Mucosa of stomach (tissue), 1 donor: ENCODE measurements around the gene AUTS2.

ENCODE experiments used
- H3K27me3 ChIP-seq: one replicate; pipeline ENCODE4 v1.7.0; 2013; ENCODE audit warnings: mild to moderate bottlenecking, low read length; ENCODE audit not compliant: control insufficient read depth, insufficient read depth
- H3K36me3 ChIP-seq: one replicate; pipeline ENCODE4 v1.7.0; 2013; ENCODE audit warnings: low read length; ENCODE audit not compliant: control insufficient read depth, insufficient read depth
- H3K4me1 ChIP-seq: one replicate; pipeline ENCODE4 v1.7.0; 2013; ENCODE audit warnings: mild to moderate bottlenecking, low read length; ENCODE audit not compliant: control insufficient read depth, insufficient read depth
- H3K4me3 ChIP-seq: one replicate; pipeline ENCODE4 v1.7.0; 2013; ENCODE audit warnings: low read length
- H3K9ac ChIP-seq: one replicate; pipeline ENCODE4 v1.7.0; 2013; ENCODE audit warnings: mild to moderate bottlenecking, low read length, moderate library complexity
- H3K9me3 ChIP-seq: one replicate; pipeline ENCODE4 v1.7.0; 2013; ENCODE audit warnings: mild to moderate bottlenecking, low read length, moderate library complexity; ENCODE audit not compliant: control insufficient read depth
- donor health status: Pancreatic carcinoma.

AUTS2 gene

DNA sequence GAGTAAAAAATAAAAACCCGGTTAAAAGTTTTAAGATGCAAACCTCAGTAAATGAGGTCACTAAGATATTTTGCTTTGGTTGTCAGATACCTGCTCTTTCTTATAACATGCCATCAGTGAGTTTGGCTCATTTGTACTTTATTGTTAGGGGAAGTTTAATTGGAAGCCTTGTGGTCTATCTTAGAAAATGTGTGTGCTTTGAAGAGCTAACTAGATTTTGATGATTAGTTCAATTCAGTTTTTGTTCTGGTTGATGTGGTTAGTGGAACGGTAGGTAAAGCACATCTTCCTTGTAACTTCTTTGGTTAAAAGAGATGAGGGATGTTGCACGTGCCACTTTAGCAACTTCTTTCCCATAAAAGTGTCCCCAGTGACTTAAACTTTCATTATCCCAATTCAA, 1180.3 kb downstream of the AUTS2 start:
- Histone ChIP-seq H3K9ac (no peak overlapping the region), H3K4me1 (no peaks in the 10 kb centered on the region), H3K36me3 (no peaks in the 10 kb centered on the region), H3K9me3 (no peaks in the 10 kb centered on the region), H3K27me3 (no peaks in the 10 kb centered on the region), H3K4me3 (no peak overlapping the region)

GRCh38 chr7:70779321-70779720, 1181.0 kb downstream of the AUTS2 start:
- H3K27me3 ChIP-seq, result no peaks in the 10 kb centered on the region
- H3K36me3 ChIP-seq, result no peaks in the 10 kb centered on the region
- no peaks in the 10 kb centered on the region for H3K9me3 ChIP-seq
- H3K9ac ChIP-seq, result no peak overlapping the region
- H3K4me3 ChIP-seq, result no peak overlapping the region
- H3K4me1 ChIP-seq, result no peaks in the 10 kb centered on the region

GRCh38 chr7:70781922-70782311, 1183.6 kb downstream of the AUTS2 start:
- Histone ChIP-seq H3K9ac (no peak overlapping the region), H3K27me3 (no peaks in the 10 kb centered on the region), H3K4me3 (no peak overlapping the region), H3K9me3 (no peaks in the 10 kb centered on the region), H3K4me1 (no peaks in the 10 kb centered on the region), H3K36me3 (no peaks in the 10 kb centered on the region)

GRCh38 chr7:70782796-70783195, 1184.5 kb downstream of the AUTS2 start:
- H3K27me3 ChIP-seq, result no peaks in the 10 kb centered on the region
- no peak overlapping the region for H3K4me3 ChIP-seq
- H3K4me1 ChIP-seq, result no peaks in the 10 kb centered on the region
- H3K36me3 ChIP-seq, result no peaks in the 10 kb centered on the region
- H3K9ac ChIP-seq, result no peak overlapping the region
- no peaks in the 10 kb centered on the region for H3K9me3 ChIP-seq

DNA sequence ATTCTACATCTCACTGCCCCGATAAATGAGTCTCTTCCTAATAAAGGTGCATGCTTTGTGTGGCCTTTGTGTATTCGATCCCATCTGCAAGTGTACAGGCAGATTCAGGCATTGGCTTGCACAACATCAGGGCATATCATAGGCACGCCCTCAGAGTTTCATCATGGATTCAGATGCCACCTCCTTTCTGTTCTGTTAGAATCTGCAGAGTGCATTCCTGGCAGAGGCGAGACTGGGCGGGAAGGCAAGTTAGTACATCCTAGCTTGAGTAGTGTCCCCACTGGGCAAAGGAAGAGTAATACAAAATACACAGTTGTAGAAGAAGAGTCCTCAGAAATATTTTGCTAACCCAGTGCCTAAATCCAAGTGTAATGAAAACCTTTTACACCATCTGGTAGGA, 1187.2 kb downstream of the AUTS2 start:
- no peaks in the 10 kb centered on the region for H3K36me3 ChIP-seq

DNA sequence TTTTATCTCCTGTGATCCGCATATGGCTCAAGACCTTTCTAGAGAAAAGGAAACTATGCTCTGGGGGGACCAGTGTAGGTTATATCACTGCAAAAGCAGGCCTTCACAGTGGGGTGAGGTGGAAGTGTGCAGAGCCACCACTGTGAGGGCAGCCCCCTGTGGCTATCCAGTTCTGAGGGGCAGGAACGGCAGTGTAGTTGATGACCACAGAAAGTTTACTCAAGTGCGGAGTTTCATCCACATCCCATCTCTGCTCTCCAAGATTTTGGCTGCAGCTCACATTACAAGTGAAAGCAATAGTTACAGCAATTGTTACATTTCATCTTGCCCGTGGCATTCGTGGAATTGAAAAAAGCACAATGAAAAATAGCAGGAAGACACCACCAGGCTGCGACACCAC, 1187.8 kb downstream of the AUTS2 start:
- no peak overlapping the region for H3K4me3 ChIP-seq
- no peaks in the 10 kb centered on the region for H3K4me1 ChIP-seq
- H3K9ac ChIP-seq, result no peak overlapping the region
- H3K36me3 ChIP-seq, result no peaks in the 10 kb centered on the region
- no peaks in the 10 kb centered on the region for H3K9me3 ChIP-seq
- no peaks in the 10 kb centered on the region for H3K27me3 ChIP-seq

More for the DNA sequence above, 1187.2 kb downstream of the AUTS2 start:
- Histone ChIP-seq H3K4me3 (no peak overlapping the region), H3K27me3 (no peaks in the 10 kb centered on the region), H3K4me1 (no peaks in the 10 kb centered on the region), H3K9me3 (no peaks in the 10 kb centered on the region), H3K9ac (no peak overlapping the region)

DNA sequence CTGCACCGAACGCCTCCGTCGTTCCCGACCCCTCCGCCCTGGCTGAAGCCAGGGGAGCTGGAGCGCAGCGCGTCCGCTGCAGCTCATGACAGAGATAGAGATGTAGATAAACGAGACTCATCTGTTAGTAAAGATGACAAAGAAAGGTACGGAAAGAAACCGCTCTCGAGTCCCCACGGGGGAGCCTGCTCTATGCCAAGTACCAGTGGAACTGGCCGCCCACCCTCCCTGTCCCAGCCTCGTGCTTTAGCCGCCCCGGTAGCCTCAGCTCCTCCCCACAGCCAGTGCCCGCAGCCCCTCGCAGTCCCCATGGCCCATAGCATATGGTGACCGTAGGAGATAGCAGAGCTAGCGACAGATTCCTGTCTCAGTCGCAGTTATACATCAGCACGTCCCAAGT, 1189.0 kb downstream of the AUTS2 start:
- Histone ChIP-seq H3K4me3 (no peak overlapping the region), H3K27me3 (no peaks in the 10 kb centered on the region), H3K4me1 (no peaks in the 10 kb centered on the region), H3K9me3 (no peaks in the 10 kb centered on the region), H3K9ac (no peak overlapping the region), H3K36me3 (no peaks in the 10 kb centered on the region)

- no peaks in the 10 kb centered on the region for H3K4me1 ChIP-seq
- H3K36me3 ChIP-seq, result no peaks in the 10 kb centered on the region
- H3K4me3 ChIP-seq, result no peak overlapping the region
- no peak overlapping the region for H3K9ac ChIP-seq
- H3K27me3 ChIP-seq, result no peaks in the 10 kb centered on the region
- no peaks in the 10 kb centered on the region for H3K9me3 ChIP-seq
These were observed 1189.5 kb downstream of the AUTS2 start for GRCh38 chr7:70787771-70788170.

DNA sequence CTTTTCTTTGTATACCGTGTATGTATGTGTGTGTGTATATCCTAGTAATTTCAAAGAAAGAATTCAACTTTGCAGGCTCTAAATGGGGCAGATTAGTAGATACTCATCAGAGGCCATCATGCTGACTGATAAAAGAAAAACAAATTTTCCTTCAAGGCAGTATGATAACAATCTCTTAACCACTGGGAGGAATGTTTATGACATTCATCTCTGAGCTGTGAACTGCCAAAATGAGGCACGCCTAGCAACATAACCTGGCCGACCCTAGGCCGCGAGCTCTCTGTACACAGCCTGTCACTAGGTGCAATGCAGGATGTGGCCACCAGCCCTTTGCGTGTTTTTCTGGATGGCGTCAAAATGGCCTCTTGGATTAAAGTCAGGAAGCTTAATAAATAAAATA, 1190.0 kb downstream of the AUTS2 start:
- Histone ChIP-seq H3K9ac (no peak overlapping the region), H3K9me3 (no peaks in the 10 kb centered on the region), H3K4me1 (no peaks in the 10 kb centered on the region), H3K4me3 (no peak overlapping the region), H3K27me3 (no peaks in the 10 kb centered on the region), H3K36me3 (no peaks in the 10 kb centered on the region)

- Histone ChIP-seq H3K27me3 (no peaks in the 10 kb centered on the region), H3K4me3 (no peak overlapping the region), H3K4me1 (no peaks in the 10 kb centered on the region), H3K9ac (no peak overlapping the region), H3K36me3 (no peaks in the 10 kb centered on the region), H3K9me3 (no peaks in the 10 kb centered on the region)
These were observed 1191.4 kb downstream of the AUTS2 start for GRCh38 chr7:70789481-70790214.

- Histone ChIP-seq H3K9ac (no peak overlapping the region), H3K4me3 (no peak overlapping the region), H3K27me3 (no peaks in the 10 kb centered on the region), H3K36me3 (no peaks in the 10 kb centered on the region), H3K4me1 (no peaks in the 10 kb centered on the region), H3K9me3 (no peaks in the 10 kb centered on the region)
These were observed 1192.2 kb downstream of the AUTS2 start for GRCh38 chr7:70790215-70791073.

DNA sequence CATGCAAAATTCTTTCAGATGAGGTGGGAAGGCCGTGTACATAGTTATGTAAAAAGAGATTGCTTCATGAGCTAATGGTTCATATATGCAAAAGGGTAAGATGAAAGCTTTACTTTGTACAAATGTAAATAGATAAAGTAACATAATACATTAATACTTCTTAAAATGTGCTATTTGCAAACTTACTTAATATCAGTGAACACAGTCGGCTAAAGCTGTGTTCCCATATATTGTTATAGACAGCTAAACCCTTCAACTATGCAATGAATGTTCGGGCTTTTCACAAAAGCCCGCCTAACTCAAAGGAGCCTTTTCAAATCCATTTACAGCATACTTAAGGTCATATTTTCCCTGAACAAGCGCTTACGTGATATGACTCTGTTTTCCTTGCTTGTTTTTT, 1193.1 kb downstream of the AUTS2 start:
- Histone ChIP-seq H3K36me3 (no peaks in the 10 kb centered on the region), H3K4me3 (no peak overlapping the region), H3K9me3 (no peaks in the 10 kb centered on the region)

More for the DNA sequence above, 1193.1 kb downstream of the AUTS2 start:
- Histone ChIP-seq H3K27me3 (no peaks in the 10 kb centered on the region), H3K9ac (no peak overlapping the region), H3K4me1 (no peaks in the 10 kb centered on the region)
